Lower lobe of right lung (tissue), 2 donors: ENCODE measurements around the gene SPSB4. TPM values are rescaled to one million over a fixed set of nuclear protein-coding genes. Genes with fewer than 3 reads are reported as not detected.

Source experiments
- ATAC-seq, 2 donors: fragments of 200-7000 bp; cut with Tn5 transposase; one replicate each; pipeline ENCODE4 v1.9.1; 2020 to 2022; ENCODE audit warnings: mild to moderate bottlenecking in 2 of 2, moderate library complexity in 2 of 2
- DNase-seq: peaks from one replicate; pipeline ENCODE4 v3.0.0-alpha.2; 2020
- H3K27ac ChIP-seq: fragments of 200-600 bp; one replicate; pipeline ENCODE4 v1.8.0; 2022
- H3K27me3 ChIP-seq: fragments of 200-600 bp; one replicate; pipeline ENCODE4 v1.8.0; 2022; ENCODE audit warnings: low read depth
- H3K36me3 ChIP-seq: fragments of 200-600 bp; one replicate; pipeline ENCODE4 v1.8.0; 2022; ENCODE audit warnings: mild to moderate bottlenecking
- H3K4me1 ChIP-seq: fragments of 200-600 bp; one replicate; pipeline ENCODE4 v1.8.0; 2022
- H3K4me3 ChIP-seq: fragments of 200-600 bp; one replicate; pipeline ENCODE4 v1.8.0; 2022; ENCODE audit warnings: mild to moderate bottlenecking
- H3K9me3 ChIP-seq: fragments of 200-600 bp; one replicate; pipeline ENCODE4 v1.8.0; 2022
- CTCF ChIP-seq: fragments of 200-600 bp; IDR thresholded peaks from one replicate; pipeline ENCODE4 v1.8.0; 2022; ENCODE audit warnings: antibody characterized with exemption, mild to moderate bottlenecking
- intact Hi-C: fragments of 100-400 bp; cut with DNase I; formaldehyde crosslinking; loops from one replicate; pipeline ENCODE4 v1.11.0; 2022
- total RNA-seq: library from RNA; stranded (reverse); fragmentation: NEBNext Ultra II Directional; extraction: Animal tissue kit (Norgen Biotek cat#: 25700); gene quantifications from one replicate; pipeline ENCODE4 v1.2.1, GENCODE V29; 2021
- donor health status: DM: no; HTN: yes; CAD: no; lungs with severe emphysema.

SPSB4 gene
- total RNA-seq, 1 donor from 2014 or later = 0.80 TPM

GRCh38 chr3:141047168-141047567, 4.0 kb upstream of the SPSB4 start:
- no peaks in the 10 kb centered on the region for H3K9me3 ChIP-seq
- no peak overlapping the region for H3K4me3 ChIP-seq
- no peak for TF ChIP-seq CTCF
- ATAC-seq (no peak), DNase-seq (no peak)
- peaks cover 6% of the 10 kb centered on the region for H3K4me1 ChIP-seq
- H3K27me3 ChIP-seq = peaks cover 30% of the 10 kb centered on the region
- H3K27ac ChIP-seq = no peak overlapping the region
- intact Hi-C loops = no loop called here
- H3K36me3 ChIP-seq = no peaks in the 10 kb centered on the region

GRCh38 chr3:141049681-141050080, 1.5 kb upstream of the SPSB4 start:
- Histone ChIP-seq H3K4me1 (peaks cover 6% of the 10 kb centered on the region), H3K27ac (no peak overlapping the region), H3K36me3 (no peaks in the 10 kb centered on the region), H3K9me3 (no peaks in the 10 kb centered on the region), H3K27me3 (peaks cover 42% of the 10 kb centered on the region), H3K4me3 (no peak overlapping the region)
- ATAC-seq = no peak
- no peak for TF ChIP-seq CTCF
- intact Hi-C loops = no loop called here
- DNase-seq = no peak

- H3K4me3 ChIP-seq = peak overlapping the region; percentile 52
- no peaks in the 10 kb centered on the region for H3K36me3 ChIP-seq
- H3K9me3 ChIP-seq = no peaks in the 10 kb centered on the region
- TF ChIP-seq CTCF = no peak
- ATAC-seq (peak in 1 of 2 donors; percentile 48), DNase-seq (no peak)
- peaks cover 42% of the 10 kb centered on the region for H3K27me3 ChIP-seq
- intact Hi-C loops = no loop called here
- H3K4me1 ChIP-seq = peaks cover 6% of the 10 kb centered on the region
- peak overlapping the region; percentile 11 for H3K27ac ChIP-seq
Observed at GRCh38 chr3:141051443-141052200, 475 bp downstream of the SPSB4 start.

GRCh38 chr3:141052201-141053069, 1.3 kb downstream of the SPSB4 start:
- peaks cover 6% of the 10 kb centered on the region for H3K4me1 ChIP-seq
- no peak for TF ChIP-seq CTCF
- peaks cover 42% of the 10 kb centered on the region for H3K27me3 ChIP-seq
- H3K9me3 ChIP-seq = no peaks in the 10 kb centered on the region
- peak overlapping the region; percentile 11 for H3K27ac ChIP-seq
- ATAC-seq (peak in 1 of 2 donors; percentile 11), DNase-seq (no peak)
- H3K4me3 ChIP-seq = peak overlapping the region; percentile 52
- H3K36me3 ChIP-seq = no peaks in the 10 kb centered on the region
- intact Hi-C loops = no loop called here

- Histone ChIP-seq H3K27me3 (peaks cover 33% of the 10 kb centered on the region), H3K36me3 (no peaks in the 10 kb centered on the region), H3K4me1 (peaks cover 6% of the 10 kb centered on the region), H3K27ac (no peak overlapping the region), H3K9me3 (no peaks in the 10 kb centered on the region), H3K4me3 (no peak overlapping the region)
- ATAC-seq = no peak
- DNase-seq = no peak
- no peak for TF ChIP-seq CTCF
- intact Hi-C loops = no loop called here
Observed at GRCh38 chr3:141055136-141055535, 4.0 kb downstream of the SPSB4 start.
